K562 (cell line): ENCODE measurements around the gene RALA. TPM values are rescaled to one million over a fixed set of nuclear protein-coding genes. Genes with fewer than 3 reads are reported as not detected.
A peak's percentile ranks its signal among the peaks of the same experiment; 100 is the strongest.

Source experiments
- CBFA2T3 ChIP-seq: fragments of 450-650 bp; IDR thresholded peaks from 2 replicates; pipeline ENCODE4 v1.6.1; 2017
- CHD2 ChIP-seq: IDR thresholded peaks from 2 replicates; pipeline ENCODE4 v1.6.1; 2011; ENCODE audit warnings: low read depth, low read length
- MCM3 ChIP-seq: fragments of 450-650 bp; IDR thresholded peaks from 2 replicates; pipeline ENCODE4 v1.6.1; 2016
- RBFOX2 ChIP-seq: fragments of 200-400 bp; formaldehyde crosslinking; IDR thresholded peaks from 2 replicates; pipeline ENCODE4 v1.6.1; 2017; ENCODE audit warnings: low read depth, mild to moderate bottlenecking, low read length, moderate library complexity
- TEAD1 ChIP-seq, 2 experiments: fragments of 450-650 bp in 1 of 2; sonication (generic) in 1 of 2; formaldehyde crosslinking; IDR thresholded peaks; 2 replicates each; pipeline versions ENCODE4 v1.4.0 to v1.8.0; 2020 to 2022; ENCODE audit warnings: mild to moderate bottlenecking in 2 of 2, missing genetic modification reagents in 1 of 2
- polyA plus RNA-seq, 8 experiments: library from polyadenylated mRNA; depleted of rRNA in 4 of 8; stranded (reverse) in 5 of 8; unstranded in 3 of 8; fragments of >200 nt; fragmentation: Nextera tagmentation in 2 of 8; fragmentation: Illumina TruSeq in 1 of 8; extraction: Ambion mirVana in 2 of 8; extraction: Trizol in 1 of 8; gene quantifications; 2 replicates each; pipeline versions ENCODE4 v1.2.1 to v1.2.3, GENCODE V29; 2011 to 2014; ENCODE audit warnings: inconsistent platforms in 1 of 8, missing spikeins in 1 of 8
- total RNA-seq, 7 experiments: library from RNA; depleted of rRNA in 6 of 7; stranded (reverse); fragments of >200 nt in 6 of 7; fragmentation: Illumina TruSeq in 2 of 7; extraction: Trizol in 2 of 7; gene quantifications; 2 replicates each; pipeline versions ENCODE4 v1.2.1 to v1.2.3, GENCODE V29; 2011 to 2021; ENCODE audit warnings: low replicate concordance in 1 of 7
- TF ChIP-seq, protein P1 (sequence below): fragments of 150-350 bp; IDR thresholded peaks from 2 replicates; pipeline ENCODE4 v1.6.1; 2014; ENCODE audit warnings: low read depth, mild to moderate bottlenecking, low read length, borderline replicate concordance
- TF ChIP-seq, protein P2 (sequence below): fragments of 450-650 bp; IDR thresholded peaks from 2 replicates; pipeline ENCODE4 v1.7.1; 2018; ENCODE audit warnings: mild to moderate bottlenecking, low read depth; ENCODE audit not compliant: partially characterized antibody
- TF ChIP-seq, protein P3 (sequence below), 2 experiments: fragments of 450-650 bp in 1 of 2; sonication (generic) in 1 of 2; formaldehyde crosslinking in 1 of 2; IDR thresholded peaks in 1 of 2; conservative IDR thresholded peaks in 1 of 2; 2 replicates each; pipeline versions ENCODE4 v1.6.1 to v1.8.1; 2016 to 2023; ENCODE audit warnings: mild to moderate bottlenecking in 2 of 2, moderate library complexity in 2 of 2, inconsistent platforms in 1 of 2, missing genetic modification reagents in 1 of 2
- TF ChIP-seq, protein P4 (sequence below): sonication (generic); formaldehyde crosslinking; IDR thresholded peaks from 2 replicates; pipeline ENCODE4 v1.8.0; 2022; ENCODE audit warnings: mild to moderate bottlenecking, missing genetic modification reagents
- TF ChIP-seq, protein P5 (sequence below), 2 experiments: fragments of 250-450 bp in 1 of 2; fragments of 450-650 bp in 1 of 2; sonication (Bioruptor Pico) in 1 of 2; IDR thresholded peaks; 2 replicates each; pipeline versions ENCODE4 v1.6.1 to v1.8.0; 2016 to 2021; ENCODE audit warnings: mild to moderate bottlenecking in 2 of 2, moderate library complexity in 2 of 2, missing compliant biosample characterization in 1 of 2, missing genetic modification characterization in 1 of 2
- TF ChIP-seq, protein P6 (sequence below), 2 experiments: fragments of 450-650 bp; conservative IDR thresholded peaks; 2 replicates each; pipeline ENCODE4 v1.6.1; 2017; ENCODE audit warnings: mild to moderate bottlenecking in 2 of 2, moderate library complexity in 2 of 2

RALA gene
- total and polyA plus RNA-seq, 9 of the 15 experiments (the other 6 are each of a cell fraction or from before 2014, with no cell fraction given): 7.2 to 28.0 (median 25.7) TPM

DNA sequence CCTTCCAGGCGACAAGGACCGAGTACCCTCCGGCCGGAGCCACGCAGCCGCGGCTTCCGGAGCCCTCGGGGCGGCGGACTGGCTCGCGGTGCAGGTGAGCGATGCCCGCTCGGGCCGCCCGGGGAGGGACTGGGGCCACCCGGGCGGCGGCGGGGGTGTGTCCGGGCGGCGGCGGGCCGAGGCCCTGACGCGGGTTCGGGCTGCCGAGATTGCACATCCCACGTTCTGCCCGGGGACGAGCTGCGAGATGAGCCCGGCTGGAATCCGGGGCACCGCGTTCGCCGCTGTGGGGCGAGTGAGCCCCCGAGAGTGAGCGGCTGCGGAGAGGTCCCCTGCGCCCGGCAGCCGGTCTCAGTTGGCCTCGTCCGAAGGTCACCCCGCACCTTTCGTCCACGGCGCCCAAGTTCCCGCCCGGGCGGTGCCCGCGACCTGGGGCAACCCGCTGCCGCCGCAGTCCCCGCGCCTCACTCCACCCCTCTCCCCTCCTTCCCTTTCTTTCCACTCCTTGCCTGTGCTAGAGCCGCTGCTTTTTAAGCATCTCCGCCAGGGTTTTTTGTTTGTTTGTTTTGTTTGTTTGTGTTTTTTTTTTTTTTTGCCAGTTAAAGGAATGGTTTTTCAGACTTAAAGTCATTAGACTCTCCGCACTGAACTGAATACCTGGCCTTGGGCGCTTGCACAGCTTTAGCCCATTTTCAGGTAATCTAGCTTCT, 515 bp downstream of the RALA start (continued):
- TF ChIP-seq, protein P1, sequence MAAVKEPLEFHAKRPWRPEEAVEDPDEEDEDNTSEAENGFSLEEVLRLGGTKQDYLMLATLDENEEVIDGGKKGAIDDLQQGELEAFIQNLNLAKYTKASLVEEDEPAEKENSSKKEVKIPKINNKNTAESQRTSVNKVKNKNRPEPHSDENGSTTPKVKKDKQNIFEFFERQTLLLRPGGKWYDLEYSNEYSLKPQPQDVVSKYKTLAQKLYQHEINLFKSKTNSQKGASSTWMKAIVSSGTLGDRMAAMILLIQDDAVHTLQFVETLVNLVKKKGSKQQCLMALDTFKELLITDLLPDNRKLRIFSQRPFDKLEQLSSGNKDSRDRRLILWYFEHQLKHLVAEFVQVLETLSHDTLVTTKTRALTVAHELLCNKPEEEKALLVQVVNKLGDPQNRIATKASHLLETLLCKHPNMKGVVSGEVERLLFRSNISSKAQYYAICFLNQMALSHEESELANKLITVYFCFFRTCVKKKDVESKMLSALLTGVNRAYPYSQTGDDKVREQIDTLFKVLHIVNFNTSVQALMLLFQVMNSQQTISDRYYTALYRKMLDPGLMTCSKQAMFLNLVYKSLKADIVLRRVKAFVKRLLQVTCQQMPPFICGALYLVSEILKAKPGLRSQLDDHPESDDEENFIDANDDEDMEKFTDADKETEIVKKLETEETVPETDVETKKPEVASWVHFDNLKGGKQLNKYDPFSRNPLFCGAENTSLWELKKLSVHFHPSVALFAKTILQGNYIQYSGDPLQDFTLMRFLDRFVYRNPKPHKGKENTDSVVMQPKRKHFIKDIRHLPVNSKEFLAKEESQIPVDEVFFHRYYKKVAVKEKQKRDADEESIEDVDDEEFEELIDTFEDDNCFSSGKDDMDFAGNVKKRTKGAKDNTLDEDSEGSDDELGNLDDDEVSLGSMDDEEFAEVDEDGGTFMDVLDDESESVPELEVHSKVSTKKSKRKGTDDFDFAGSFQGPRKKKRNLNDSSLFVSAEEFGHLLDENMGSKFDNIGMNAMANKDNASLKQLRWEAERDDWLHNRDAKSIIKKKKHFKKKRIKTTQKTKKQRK: no peak
- TF ChIP-seq, protein P2, sequence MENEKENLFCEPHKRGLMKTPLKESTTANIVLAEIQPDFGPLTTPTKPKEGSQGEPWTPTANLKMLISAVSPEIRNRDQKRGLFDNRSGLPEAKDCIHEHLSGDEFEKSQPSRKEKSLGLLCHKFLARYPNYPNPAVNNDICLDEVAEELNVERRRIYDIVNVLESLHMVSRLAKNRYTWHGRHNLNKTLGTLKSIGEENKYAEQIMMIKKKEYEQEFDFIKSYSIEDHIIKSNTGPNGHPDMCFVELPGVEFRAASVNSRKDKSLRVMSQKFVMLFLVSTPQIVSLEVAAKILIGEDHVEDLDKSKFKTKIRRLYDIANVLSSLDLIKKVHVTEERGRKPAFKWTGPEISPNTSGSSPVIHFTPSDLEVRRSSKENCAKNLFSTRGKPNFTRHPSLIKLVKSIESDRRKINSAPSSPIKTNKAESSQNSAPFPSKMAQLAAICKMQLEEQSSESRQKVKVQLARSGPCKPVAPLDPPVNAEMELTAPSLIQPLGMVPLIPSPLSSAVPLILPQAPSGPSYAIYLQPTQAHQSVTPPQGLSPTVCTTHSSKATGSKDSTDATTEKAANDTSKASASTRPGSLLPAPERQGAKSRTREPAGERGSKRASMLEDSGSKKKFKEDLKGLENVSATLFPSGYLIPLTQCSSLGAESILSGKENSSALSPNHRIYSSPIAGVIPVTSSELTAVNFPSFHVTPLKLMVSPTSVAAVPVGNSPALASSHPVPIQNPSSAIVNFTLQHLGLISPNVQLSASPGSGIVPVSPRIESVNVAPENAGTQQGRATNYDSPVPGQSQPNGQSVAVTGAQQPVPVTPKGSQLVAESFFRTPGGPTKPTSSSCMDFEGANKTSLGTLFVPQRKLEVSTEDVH: peak; percentile 30
- TF ChIP-seq RBFOX2 (peak; percentile 60), CBFA2T3 (no peak), TEAD1 (CRISPR knock-in tag; IDR thresholded peaks at IDR 0.05) (no peak), MCM3 (no peak), CHD2 (no peak)
- TF ChIP-seq, protein P3, sequence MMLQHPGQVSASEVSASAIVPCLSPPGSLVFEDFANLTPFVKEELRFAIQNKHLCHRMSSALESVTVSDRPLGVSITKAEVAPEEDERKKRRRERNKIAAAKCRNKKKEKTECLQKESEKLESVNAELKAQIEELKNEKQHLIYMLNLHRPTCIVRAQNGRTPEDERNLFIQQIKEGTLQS (IDR thresholded peaks at IDR 0.05): no peak
- TF ChIP-seq, protein P3 (CRISPR knock-in tag; conservative IDR thresholded peaks at IDR 0.05): no peak
- TF ChIP-seq, protein P4, sequence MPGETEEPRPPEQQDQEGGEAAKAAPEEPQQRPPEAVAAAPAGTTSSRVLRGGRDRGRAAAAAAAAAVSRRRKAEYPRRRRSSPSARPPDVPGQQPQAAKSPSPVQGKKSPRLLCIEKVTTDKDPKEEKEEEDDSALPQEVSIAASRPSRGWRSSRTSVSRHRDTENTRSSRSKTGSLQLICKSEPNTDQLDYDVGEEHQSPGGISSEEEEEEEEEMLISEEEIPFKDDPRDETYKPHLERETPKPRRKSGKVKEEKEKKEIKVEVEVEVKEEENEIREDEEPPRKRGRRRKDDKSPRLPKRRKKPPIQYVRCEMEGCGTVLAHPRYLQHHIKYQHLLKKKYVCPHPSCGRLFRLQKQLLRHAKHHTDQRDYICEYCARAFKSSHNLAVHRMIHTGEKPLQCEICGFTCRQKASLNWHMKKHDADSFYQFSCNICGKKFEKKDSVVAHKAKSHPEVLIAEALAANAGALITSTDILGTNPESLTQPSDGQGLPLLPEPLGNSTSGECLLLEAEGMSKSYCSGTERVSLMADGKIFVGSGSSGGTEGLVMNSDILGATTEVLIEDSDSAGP (CRISPR knock-in tag): no peak
- TF ChIP-seq, protein P5, sequence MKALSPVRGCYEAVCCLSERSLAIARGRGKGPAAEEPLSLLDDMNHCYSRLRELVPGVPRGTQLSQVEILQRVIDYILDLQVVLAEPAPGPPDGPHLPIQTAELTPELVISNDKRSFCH (CRISPR knock-in tag; IDR thresholded peaks at IDR 0.05): no peak
- TF ChIP-seq, protein P5 (tag; IDR thresholded peaks at IDR 0.05): no peak
- TF ChIP-seq, protein P6, sequence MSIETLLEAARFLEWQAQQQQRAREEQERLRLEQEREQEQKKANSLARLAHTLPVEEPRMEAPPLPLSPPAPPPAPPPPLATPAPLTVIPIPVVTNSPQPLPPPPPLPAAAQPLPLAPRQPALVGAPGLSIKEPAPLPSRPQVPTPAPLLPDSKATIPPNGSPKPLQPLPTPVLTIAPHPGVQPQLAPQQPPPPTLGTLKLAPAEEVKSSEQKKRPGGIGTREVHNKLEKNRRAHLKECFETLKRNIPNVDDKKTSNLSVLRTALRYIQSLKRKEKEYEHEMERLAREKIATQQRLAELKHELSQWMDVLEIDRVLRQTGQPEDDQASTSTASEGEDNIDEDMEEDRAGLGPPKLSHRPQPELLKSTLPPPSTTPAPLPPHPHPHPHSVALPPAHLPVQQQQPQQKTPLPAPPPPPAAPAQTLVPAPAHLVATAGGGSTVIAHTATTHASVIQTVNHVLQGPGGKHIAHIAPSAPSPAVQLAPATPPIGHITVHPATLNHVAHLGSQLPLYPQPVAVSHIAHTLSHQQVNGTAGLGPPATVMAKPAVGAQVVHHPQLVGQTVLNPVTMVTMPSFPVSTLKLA (conservative IDR thresholded peaks at IDR 0.05): peak; percentile 8 to 10; a peak in 1 of 4 replicates
